IMR-90 (cell line): ENCODE results near the gene SCN8A. TPM values are rescaled to one million over a fixed set of nuclear protein-coding genes. Genes with fewer than 3 reads are reported as not detected.

Experiments used
- ATAC-seq: fragments of 200-7000 bp; cut with Tn5 transposase; 2 replicates; pipeline ENCODE4 v1.9.1; 2020; ENCODE audit warnings: low read depth, mild to moderate bottlenecking, moderate library complexity
- BruUV-seq: library from RNA; stranded (reverse); fragments of 400-500 nt; replicated peaks from 2 replicates; lab custom pipeline; 2021; lab: Mats Ljungman, UMichigan
- CTCF ChIA-PET: fragments of 300-600 bp; formaldehyde crosslinking; extraction: SDS; loops from one replicate; lab custom pipeline; 2021; ENCODE audit warnings: antibody characterized with exemption; lab: Yijun Ruan, JAX
- POLR2A ChIA-PET: fragments of 300-600 bp; sonication (Branson Sonifier 250); formaldehyde crosslinking; loops from one replicate; lab custom pipeline; 2022; ENCODE audit warnings: antibody characterized with exemption; ENCODE audit not compliant: unreplicated experiment; lab: Charles Lee
- DNase-seq: peaks from one replicate; pipeline ENCODE4 v3.0.0; 2013
- H2AFZ ChIP-seq: replicated peaks from 2 replicates; pipeline ENCODE3; 2013; ENCODE audit warnings: low read length, mild to moderate bottlenecking; ENCODE audit not compliant: poor library complexity
- H2AK5ac ChIP-seq: 2 replicates; pipeline ENCODE4 v1.6.1; 2013; ENCODE audit warnings: low read depth, low read length, inconsistent platforms
- H2AK9ac ChIP-seq: replicated peaks from 2 replicates; pipeline ENCODE3; 2013; ENCODE audit warnings: mild to moderate bottlenecking, low read depth, low read length, moderate library complexity; ENCODE audit not compliant: poor library complexity
- H2BK120ac ChIP-seq: 2 replicates; pipeline ENCODE4 v1.6.1; 2013; ENCODE audit warnings: low read depth, low read length, inconsistent platforms
- H2BK15ac ChIP-seq: 3 replicates; pipeline ENCODE4 v1.6.1; 2013; ENCODE audit warnings: low read depth, low read length, inconsistent platforms
- H2BK20ac ChIP-seq: 2 replicates; pipeline ENCODE4 v1.6.1; 2013; ENCODE audit warnings: low read depth, mild to moderate bottlenecking, inconsistent platforms, low read length, moderate library complexity
- H2BK5ac ChIP-seq: 2 replicates; pipeline ENCODE4 v1.6.1; 2013; ENCODE audit warnings: mild to moderate bottlenecking, low read depth, low read length, inconsistent platforms; ENCODE audit not compliant: poor library complexity, severe bottlenecking
- H3K14ac ChIP-seq: replicated peaks from 2 replicates; pipeline ENCODE4 v1.6.1; 2013; ENCODE audit warnings: low read depth, low read length, inconsistent platforms
- H3K18ac ChIP-seq: 2 replicates; pipeline ENCODE4 v1.6.1; 2013; ENCODE audit warnings: low read depth, low read length, control low read depth
- H3K23ac ChIP-seq: 2 replicates; pipeline ENCODE4 v1.6.1; 2013; ENCODE audit warnings: low read depth, low read length, inconsistent platforms
- H3K27ac ChIP-seq: 2 replicates; pipeline ENCODE4 v1.5.1; 2013; ENCODE audit warnings: mild to moderate bottlenecking, control low read depth, low read length; ENCODE audit not compliant: insufficient read depth
- H3K27me3 ChIP-seq: 2 replicates; pipeline ENCODE4 v1.6.1; 2013; ENCODE audit warnings: low read length; ENCODE audit not compliant: control insufficient read depth, insufficient read depth
- H3K36me3 ChIP-seq: 2 replicates; pipeline ENCODE4 v1.6.1; 2013; ENCODE audit warnings: low read length, mixed read lengths; ENCODE audit not compliant: control insufficient read depth, insufficient read depth
- H3K4ac ChIP-seq: 2 replicates; pipeline ENCODE4 v1.6.1; 2013; ENCODE audit warnings: low read depth, low read length, inconsistent platforms
- H3K4me1 ChIP-seq: 2 replicates; pipeline ENCODE4 v1.6.1; 2013; ENCODE audit warnings: low read length, mixed read lengths; ENCODE audit not compliant: control insufficient read depth, insufficient read depth
- H3K4me2 ChIP-seq: 2 replicates; pipeline ENCODE4 v1.6.1; 2013; ENCODE audit warnings: low read depth, mild to moderate bottlenecking, control low read depth, low read length, moderate library complexity
- H3K4me3 ChIP-seq: 2 replicates; pipeline ENCODE4 v1.5.1; 2013; ENCODE audit warnings: low read depth, mild to moderate bottlenecking, control low read depth, low read length, moderate library complexity; ENCODE audit not compliant: insufficient read depth
- H3K56ac ChIP-seq: 2 replicates; pipeline ENCODE4 v1.6.1; 2013; ENCODE audit warnings: low read length, inconsistent platforms; ENCODE audit not compliant: insufficient read depth; ENCODE audit errors: extremely low read depth
- H3K79me1 ChIP-seq, 2 experiments: 2 replicates each; pipeline ENCODE4 v1.6.1; 2013; ENCODE audit warnings: low read length in 2 of 2, inconsistent platforms in 1 of 2, low read depth in 1 of 2
- H3K9ac ChIP-seq: 2 replicates; pipeline ENCODE4 v1.6.1; 2013; ENCODE audit warnings: low read depth, low read length, control low read depth
- H3K9me1 ChIP-seq: 2 replicates; pipeline ENCODE4 v1.6.1; 2013; ENCODE audit warnings: low read length, inconsistent platforms; ENCODE audit not compliant: insufficient read depth
- H3K9me3 ChIP-seq: 2 replicates; pipeline ENCODE4 v1.6.1; 2013; ENCODE audit warnings: low read length; ENCODE audit not compliant: control insufficient read depth, insufficient read depth
- H4K20me1 ChIP-seq: 2 replicates; pipeline ENCODE4 v1.6.1; 2013; ENCODE audit warnings: low read length, inconsistent platforms; ENCODE audit not compliant: insufficient read depth
- H4K5ac ChIP-seq: 2 replicates; pipeline ENCODE4 v1.6.1; 2013; ENCODE audit warnings: mild to moderate bottlenecking, low read depth, low read length, control low read depth
- H4K8ac ChIP-seq, 2 experiments: 2 replicates each; pipeline ENCODE4 v1.6.1; 2013; ENCODE audit warnings: low read depth in 2 of 2, low read length in 2 of 2, control low read depth in 1 of 2, inconsistent platforms in 1 of 2
- H4K91ac ChIP-seq: 2 replicates; pipeline ENCODE4 v1.6.1; 2013; ENCODE audit warnings: low read depth, low read length, inconsistent platforms; ENCODE audit not compliant: insufficient read depth
- BHLHE40 ChIP-seq: fragments of 150-350 bp; IDR thresholded peaks from 2 replicates; pipeline ENCODE4 v1.6.1; 2016; ENCODE audit warnings: mild to moderate bottlenecking, low read depth, low read length
- CEBPB ChIP-seq: IDR thresholded peaks from 2 replicates; pipeline ENCODE4 v1.6.1; 2012; ENCODE audit warnings: low read depth, low read length, improper control_type of control experiment
- CHD1 ChIP-seq: IDR thresholded peaks from 2 replicates; pipeline ENCODE4 v1.6.1; 2012; ENCODE audit warnings: low read depth, low read length, improper control_type of control experiment
- ELK1 ChIP-seq: fragments of 150-350 bp; IDR thresholded peaks from 2 replicates; pipeline ENCODE4 v1.6.1; 2016; ENCODE audit warnings: low read depth, mild to moderate bottlenecking, low read length, moderate library complexity, borderline replicate concordance
- FOS ChIP-seq: fragments of 150-350 bp; IDR thresholded peaks from 2 replicates; pipeline ENCODE4 v1.6.1; 2016; ENCODE audit warnings: low read depth, low read length
- MAFK ChIP-seq: IDR thresholded peaks from 2 replicates; pipeline ENCODE4 v1.6.1; 2012; ENCODE audit warnings: low read depth, low read length, improper control_type of control experiment
- MAZ ChIP-seq: IDR thresholded peaks from 2 replicates; pipeline ENCODE4 v1.6.1; 2012; ENCODE audit warnings: low read depth, mild to moderate bottlenecking, low read length, improper control_type of control experiment, moderate library complexity, borderline replicate concordance
- MXI1 ChIP-seq: IDR thresholded peaks from 2 replicates; pipeline ENCODE4 v1.6.1; 2012; ENCODE audit warnings: low read depth, mild to moderate bottlenecking, low read length, moderate library complexity, borderline replicate concordance
- NFE2L2 ChIP-seq: fragments of 150-350 bp; IDR thresholded peaks from 2 replicates; pipeline ENCODE4 v1.6.1; 2016; ENCODE audit warnings: low read depth, mild to moderate bottlenecking, low read length
- POLR2A ChIP-seq: IDR thresholded peaks from 2 replicates; pipeline ENCODE4 v1.6.1; 2012; ENCODE audit warnings: mild to moderate bottlenecking, low read depth, low read length
- RAD21 ChIP-seq: IDR thresholded peaks from 2 replicates; pipeline ENCODE4 v1.6.1; 2012; ENCODE audit warnings: low read length, improper control_type of control experiment
- RCOR1 ChIP-seq: IDR thresholded peaks from 2 replicates; pipeline ENCODE4 v1.6.1; 2012; ENCODE audit warnings: mild to moderate bottlenecking, low read length, improper control_type of control experiment; ENCODE audit not compliant: insufficient replicate concordance
- RFX5 ChIP-seq: IDR thresholded peaks from 2 replicates; pipeline ENCODE4 v1.8.0; 2012; ENCODE audit warnings: low read depth, mild to moderate bottlenecking, low read length, moderate library complexity
- SMC3 ChIP-seq: fragments of 150-350 bp; IDR thresholded peaks from 2 replicates; pipeline ENCODE4 v1.6.1; 2016; ENCODE audit warnings: low read depth, mild to moderate bottlenecking, antibody characterized with exemption, low read length, moderate library complexity
- WGBS, 2 experiments: methylation state at CpG; one replicate each; pipeline versions ENCODE4 v1.1.5 to v1.1.7; 2013; ENCODE audit warnings: missing lambda C conversion rate in 2 of 2; ENCODE audit not compliant: insufficient read length in 1 of 2; ENCODE audit errors: extremely low coverage in 2 of 2; 5-methylcytosine and 5-hydroxymethylcytosine counted together
- dilution Hi-C: fragments of 300-500 bp; cut with HindIII; formaldehyde crosslinking; loops from one replicate; pipeline ENCODE4 v1.14.3; 2018; ENCODE audit warnings: low sequenced_read_pairs; ENCODE audit not compliant: unreplicated experiment
- in situ Hi-C: fragments of 300-500 bp; cut with MboI; formaldehyde crosslinking; loops from 3 replicates; pipeline ENCODE4 v1.14.3; 2019; ENCODE audit warnings: low sequenced_read_pairs, inconsistent platforms, mixed read lengths
- intact Hi-C: fragments of 100-400 bp; cut with micrococcal nuclease; formaldehyde crosslinking; loops from 2 replicates; pipeline ENCODE4 v1.10.0; 2022
- polyA plus RNA-seq, 3 experiments: library from polyadenylated mRNA; depleted of rRNA; stranded (reverse); fragments of >200 nt; gene quantifications; 2 replicates each; pipeline ENCODE4 v1.2.3, GENCODE V29; 2012; ENCODE audit warnings: low replicate concordance in 1 of 3
- total RNA-seq: library from RNA; depleted of rRNA; stranded (reverse); fragments of >200 nt; gene quantifications from 2 replicates; pipeline ENCODE4 v1.2.3, GENCODE V29; 2012
- TF ChIP-seq, protein P1 (sequence below): conservative IDR thresholded peaks from 2 replicates; pipeline ENCODE4 v1.5.1; 2012; ENCODE audit warnings: mild to moderate bottlenecking, low read depth, low read length, improper control_type of control experiment
- TF ChIP-seq, protein P2 (sequence below): fragments of 150-350 bp; IDR thresholded peaks from 2 replicates; pipeline ENCODE4 v1.6.1; 2017; ENCODE audit warnings: mild to moderate bottlenecking, antibody characterized with exemption, low read length, low read depth

SCN8A gene
- total and polyA plus RNA-seq, 2 of the 4 experiments (the other 2 are of a cell fraction) = 6.9 to 19.7 TPM

- WGBS, 2 experiments = 17% methylated on average over 1 of the region's 2 CpGs; no CpG with 5 or more reads in 1 of the 2 experiments
- Histone ChIP-seq H2BK15ac (no peak overlapping the region), H3K36me3 (peaks cover 7% of the 10 kb centered on the region), H3K9ac (no peak overlapping the region), H4K5ac (no peak overlapping the region), H3K27me3 (no peaks in the 10 kb centered on the region), H2AFZ (no peak overlapping the region), H3K23ac (no peak overlapping the region), H3K9me3 (peaks cover 8% of the 10 kb centered on the region), H3K18ac (no peak overlapping the region), H3K4me3 (no peak overlapping the region), H3K56ac (no peak overlapping the region), H3K27ac (no peak overlapping the region), H2BK120ac (no peak overlapping the region), H2BK20ac (no peak overlapping the region), H2AK5ac (no peak overlapping the region), H2BK5ac (no peak overlapping the region), H2AK9ac (no peak overlapping the region), H4K8ac (no peak overlapping the region), H3K9me1 (no peaks in the 10 kb centered on the region; the same call in 1 of the 2 replicates), H4K20me1 (no peaks in the 10 kb centered on the region), H3K4me2 (no peak overlapping the region), H3K4me1 (peaks cover 2% of the 10 kb centered on the region; the same call in 1 of the 2 replicates), H4K91ac (no peak overlapping the region), H3K79me1 (no peaks in the 10 kb centered on the region), H3K4ac (no peak overlapping the region), H3K14ac (no peak overlapping the region)
- dilution Hi-C loops = no loop called here
- TF ChIP-seq MAZ = no peak
- TF ChIP-seq, protein P1, sequence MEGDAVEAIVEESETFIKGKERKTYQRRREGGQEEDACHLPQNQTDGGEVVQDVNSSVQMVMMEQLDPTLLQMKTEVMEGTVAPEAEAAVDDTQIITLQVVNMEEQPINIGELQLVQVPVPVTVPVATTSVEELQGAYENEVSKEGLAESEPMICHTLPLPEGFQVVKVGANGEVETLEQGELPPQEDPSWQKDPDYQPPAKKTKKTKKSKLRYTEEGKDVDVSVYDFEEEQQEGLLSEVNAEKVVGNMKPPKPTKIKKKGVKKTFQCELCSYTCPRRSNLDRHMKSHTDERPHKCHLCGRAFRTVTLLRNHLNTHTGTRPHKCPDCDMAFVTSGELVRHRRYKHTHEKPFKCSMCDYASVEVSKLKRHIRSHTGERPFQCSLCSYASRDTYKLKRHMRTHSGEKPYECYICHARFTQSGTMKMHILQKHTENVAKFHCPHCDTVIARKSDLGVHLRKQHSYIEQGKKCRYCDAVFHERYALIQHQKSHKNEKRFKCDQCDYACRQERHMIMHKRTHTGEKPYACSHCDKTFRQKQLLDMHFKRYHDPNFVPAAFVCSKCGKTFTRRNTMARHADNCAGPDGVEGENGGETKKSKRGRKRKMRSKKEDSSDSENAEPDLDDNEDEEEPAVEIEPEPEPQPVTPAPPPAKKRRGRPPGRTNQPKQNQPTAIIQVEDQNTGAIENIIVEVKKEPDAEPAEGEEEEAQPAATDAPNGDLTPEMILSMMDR = no peak
- no peak for TF ChIP-seq POLR2A
- TF ChIP-seq BHLHE40 = no peak
- no peak for TF ChIP-seq FOS
- no peak for TF ChIP-seq CHD1
- no peak for TF ChIP-seq MAFK
- no peak for TF ChIP-seq NFE2L2
- no peak for TF ChIP-seq ELK1
- TF ChIP-seq, protein P2, sequence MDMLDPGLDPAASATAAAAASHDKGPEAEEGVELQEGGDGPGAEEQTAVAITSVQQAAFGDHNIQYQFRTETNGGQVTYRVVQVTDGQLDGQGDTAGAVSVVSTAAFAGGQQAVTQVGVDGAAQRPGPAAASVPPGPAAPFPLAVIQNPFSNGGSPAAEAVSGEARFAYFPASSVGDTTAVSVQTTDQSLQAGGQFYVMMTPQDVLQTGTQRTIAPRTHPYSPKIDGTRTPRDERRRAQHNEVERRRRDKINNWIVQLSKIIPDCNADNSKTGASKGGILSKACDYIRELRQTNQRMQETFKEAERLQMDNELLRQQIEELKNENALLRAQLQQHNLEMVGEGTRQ = no peak
- TF ChIP-seq RCOR1 = no peak
- no peak for TF ChIP-seq CEBPB
- no peak for TF ChIP-seq MXI1
- no peak for TF ChIP-seq RAD21
- no peak for TF ChIP-seq RFX5
- TF ChIP-seq SMC3 = no peak
- no TSS peak for BruUV-seq
- no peak for ATAC-seq
- in situ Hi-C loops = no loop called here
- DNase-seq = no peak
- ChIA-PET CTCF (no interaction called here), POLR2A (no interaction called here)
- intact Hi-C loops = no loop called here
Observed at GRCh38 chr12:51777457-51777856, 186.4 kb downstream of the SCN8A start.
